ENCODE measurements around the gene KRT37. TPM values are rescaled to one million over a fixed set of nuclear protein-coding genes. Genes with fewer than 3 reads are reported as not detected.

The KRT37 gene
- total and polyA plus RNA-seq, 2 of the 13 experiments (the other 11 are each of a cell fraction or from before 2014, with no cell fraction given) = 0.69 TPM; not detected in 1

DNA sequence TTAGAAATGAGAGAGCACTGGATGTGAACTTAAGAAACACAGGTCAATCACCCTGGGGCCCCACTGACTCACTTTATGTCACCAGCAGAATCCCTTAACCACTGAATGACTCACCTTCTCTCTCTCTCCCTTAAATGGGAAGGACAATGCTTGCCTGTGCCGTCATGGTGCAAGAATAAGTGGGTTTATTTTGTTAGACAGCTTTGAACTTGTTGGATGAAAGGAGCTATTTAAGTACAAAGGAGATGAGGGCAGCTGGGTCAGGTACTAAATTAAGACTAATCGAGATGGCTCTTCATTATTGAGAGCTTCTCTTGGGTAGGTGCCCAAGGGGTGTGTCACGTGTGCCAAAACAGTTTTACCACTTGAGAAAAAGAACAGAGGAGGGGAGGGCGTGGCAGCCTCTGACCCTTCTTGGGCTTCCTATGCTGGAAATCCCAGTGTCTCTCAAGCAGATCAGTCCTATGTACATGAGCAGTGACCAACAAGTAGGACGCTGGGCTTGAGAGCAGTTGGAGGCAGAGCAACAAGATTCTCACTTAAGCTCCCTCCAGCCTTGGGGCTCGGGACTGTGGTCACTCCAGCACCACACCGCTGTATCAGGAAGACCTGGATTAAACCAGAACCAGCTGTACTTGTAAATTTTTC, 20.2 kb downstream of the KRT37 start (continued):
- TF ChIP-seq PLSCR1 (CRISPR knock-in tag; IDR thresholded peaks at IDR 0.05; ENCODE audit: borderline replicate concordance) (no peak), E2F2 (CRISPR knock-in tag; IDR thresholded peaks at IDR 0.05; ENCODE audit: borderline replicate concordance) (no peak), ZFX (CRISPR knock-in tag; IDR thresholded peaks at IDR 0.05; ENCODE audit: low read depth) (no peak), ZNF225 (CRISPR knock-in tag; IDR thresholded peaks at IDR 0.05) (no peak), JUNB (CRISPR knock-in tag; IDR thresholded peaks at IDR 0.05; ENCODE audit: borderline replicate concordance) (peak; percentile 85), HNRNPL (IDR thresholded peaks at IDR 0.05; ENCODE audit: low read depth, low read length) (no peak), TIGD3 (CRISPR knock-in tag; IDR thresholded peaks at IDR 0.05; ENCODE audit: borderline replicate concordance) (no peak), TBX2 (CRISPR knock-in tag; IDR thresholded peaks at IDR 0.05; ENCODE audit: borderline replicate concordance) (peak; percentile 54; the same call in 1 of the 2 replicates), MED13 (CRISPR knock-in tag; IDR thresholded peaks at IDR 0.05) (no peak), ZNF513 (CRISPR knock-in tag; conservative IDR thresholded peaks at IDR 0.05) (no peak), ZNF44 (CRISPR knock-in tag; IDR thresholded peaks at IDR 0.05) (no peak), ZNF777 (CRISPR knock-in tag; IDR thresholded peaks at IDR 0.05) (no peak), CREM (IDR thresholded peaks at IDR 0.05) (peak; percentile 62; the same call in 1 of the 2 replicates), CREM (CRISPR knock-in tag; IDR thresholded peaks at IDR 0.05) (no peak), ZNF24 (IDR thresholded peaks at IDR 0.05) (no peak), ZNF550 (CRISPR knock-in tag; IDR thresholded peaks at IDR 0.05; ENCODE audit: borderline replicate concordance) (no peak), ZNF331 (CRISPR knock-in tag; IDR thresholded peaks at IDR 0.05) (no peak), UBTF (CRISPR knock-in tag; IDR thresholded peaks at IDR 0.05) (no peak)
- TF ChIP-seq, protein P1, sequence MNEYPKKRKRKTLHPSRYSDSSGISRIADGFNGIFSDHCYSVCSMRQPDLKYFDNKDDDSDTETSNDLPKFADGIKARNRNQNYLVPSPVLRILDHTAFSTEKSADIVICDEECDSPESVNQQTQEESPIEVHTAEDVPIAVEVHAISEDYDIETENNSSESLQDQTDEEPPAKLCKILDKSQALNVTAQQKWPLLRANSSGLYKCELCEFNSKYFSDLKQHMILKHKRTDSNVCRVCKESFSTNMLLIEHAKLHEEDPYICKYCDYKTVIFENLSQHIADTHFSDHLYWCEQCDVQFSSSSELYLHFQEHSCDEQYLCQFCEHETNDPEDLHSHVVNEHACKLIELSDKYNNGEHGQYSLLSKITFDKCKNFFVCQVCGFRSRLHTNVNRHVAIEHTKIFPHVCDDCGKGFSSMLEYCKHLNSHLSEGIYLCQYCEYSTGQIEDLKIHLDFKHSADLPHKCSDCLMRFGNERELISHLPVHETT (CRISPR knock-in tag; conservative IDR thresholded peaks at IDR 0.05) = no peak

All from HepG2 (cell line).